Smooth muscle cell (in vitro differentiated cells): ENCODE measurements around the gene CPZ. TPM values are rescaled to one million over a fixed set of nuclear protein-coding genes. Genes with fewer than 3 reads are reported as not detected.

Experiments
- DNase-seq: peaks from one replicate; lab custom pipeline; 2025; ENCODE audit not compliant: unreplicated experiment; lab: John Stamatoyannopoulos, UW
- H2AFZ ChIP-seq: fragments of 200-600 bp; sonication (generic); 2 replicates; pipeline ENCODE4 v1.6.0; 2016; ENCODE audit warnings: antibody characterized with exemption, low read depth, mild to moderate bottlenecking
- H3F3A ChIP-seq: fragments of 200-600 bp; sonication (generic); 2 replicates; pipeline ENCODE4 v1.6.0; 2017; ENCODE audit warnings: antibody characterized with exemption, low read depth
- H3K27ac ChIP-seq: fragments of 200-600 bp; sonication (generic); 2 replicates; pipeline ENCODE4 v1.5.1; 2016; ENCODE audit warnings: low read depth, mild to moderate bottlenecking
- H3K27me3 ChIP-seq: fragments of 200-600 bp; sonication (generic); 2 replicates; pipeline ENCODE4 v1.6.1; 2016; ENCODE audit warnings: low read depth, mild to moderate bottlenecking
- H3K36me3 ChIP-seq: fragments of 200-600 bp; sonication (generic); 2 replicates; pipeline ENCODE4 v1.5.1; 2016; ENCODE audit warnings: low read depth
- H3K4me1 ChIP-seq: fragments of 200-600 bp; sonication (generic); 2 replicates; pipeline ENCODE4 v1.5.1; 2016; ENCODE audit warnings: low read depth
- H3K4me2 ChIP-seq: fragments of 200-600 bp; sonication (generic); 2 replicates; pipeline ENCODE4 v1.6.0; 2016; ENCODE audit warnings: mild to moderate bottlenecking
- H3K4me3 ChIP-seq: fragments of 200-600 bp; sonication (generic); 2 replicates; pipeline ENCODE4 v1.5.1; 2016; ENCODE audit warnings: mild to moderate bottlenecking
- H3K79me2 ChIP-seq: fragments of 200-600 bp; sonication (generic); 2 replicates; pipeline ENCODE4 v1.6.0; 2016; ENCODE audit warnings: low read depth, mild to moderate bottlenecking
- H3K9ac ChIP-seq: fragments of 200-600 bp; sonication (generic); 2 replicates; pipeline ENCODE4 v1.6.0; 2016; ENCODE audit warnings: low read depth
- H3K9me3 ChIP-seq: fragments of 200-600 bp; sonication (generic); replicated peaks from 2 replicates; pipeline ENCODE4 v1.5.1; 2016; ENCODE audit warnings: low read depth
- H4K20me1 ChIP-seq: fragments of 200-600 bp; sonication (generic); 2 replicates; pipeline ENCODE4 v1.6.0; 2016; ENCODE audit warnings: low read depth
- CTCF ChIP-seq: fragments of 200-600 bp; sonication (generic); IDR thresholded peaks from 2 replicates; pipeline ENCODE4 v1.5.1; 2017; ENCODE audit warnings: borderline replicate concordance, mild to moderate bottlenecking, antibody characterized with exemption; ENCODE audit not compliant: insufficient read depth, poor library complexity, severe bottlenecking
- WGBS: methylation state at CpG from one replicate; pipeline ENCODE4 v1.1.7; 2016; ENCODE audit warnings: low lambda C conversion rate; 5-methylcytosine and 5-hydroxymethylcytosine counted together
- polyA plus RNA-seq: library from polyadenylated mRNA; unstranded; fragments of >200 nt; fragmentation: Nextera tagmentation; extraction: Ambion mirVana; gene quantifications from 2 replicates; pipeline ENCODE4 v1.2.1, GENCODE V29; 2016
- total RNA-seq: library from RNA; depleted of rRNA; stranded (reverse); fragments of >200 nt; gene quantifications from 2 replicates; pipeline ENCODE4 v1.2.3, GENCODE V29; 2014

The CPZ gene
- total and polyA plus RNA-seq, 2 experiments from 2014 or later = 12.0 to 35.9 TPM

DNA sequence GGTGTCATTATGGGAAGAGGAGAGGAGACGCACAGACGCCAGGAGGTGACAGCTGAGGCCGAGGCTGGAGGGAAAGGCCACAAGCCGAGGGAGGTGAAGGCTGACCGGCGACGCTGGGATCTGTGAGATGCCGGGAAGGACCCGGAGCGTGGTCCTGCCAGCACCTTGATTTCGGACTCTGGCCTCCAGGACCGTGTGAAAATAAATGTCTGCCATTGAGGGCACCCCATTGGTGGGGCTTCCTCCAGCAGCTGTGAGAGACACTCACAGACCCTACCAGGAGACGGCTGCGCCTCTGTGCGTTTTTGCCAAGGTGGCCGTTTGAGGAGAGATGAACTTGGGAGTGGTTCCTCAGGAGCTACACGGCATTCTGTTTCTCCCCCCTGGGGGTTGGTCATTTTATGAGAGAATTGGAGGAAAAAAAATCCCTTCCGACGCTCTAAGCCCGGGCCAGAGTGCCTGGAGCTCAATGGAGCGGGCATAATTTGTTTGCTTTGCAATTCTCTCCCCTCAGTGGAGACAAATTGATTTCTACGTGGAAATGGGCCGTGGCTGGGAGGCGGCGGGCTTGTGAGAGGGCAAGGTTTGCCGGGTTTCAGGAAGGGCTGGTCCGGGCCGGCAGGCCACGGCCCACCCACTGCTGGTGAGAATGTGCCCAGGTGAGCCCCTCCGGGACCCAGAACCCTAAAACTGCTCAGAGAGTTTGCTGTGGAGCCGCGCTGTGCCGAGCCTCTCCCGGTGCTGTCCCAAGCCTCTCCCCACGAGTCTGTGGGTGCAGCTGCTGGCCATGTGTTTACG is 53.9 kb downstream of the CPZ start:
- Histone ChIP-seq H3F3A (no peaks in the 10 kb centered on the region), H3K4me3 (no peak overlapping the region), H2AFZ (no peak overlapping the region), H3K36me3 (no peaks in the 10 kb centered on the region), H3K9ac (no peak overlapping the region), H3K9me3 (no peaks in the 10 kb centered on the region), H4K20me1 (no peaks in the 10 kb centered on the region), H3K4me2 (no peak overlapping the region), H3K79me2 (no peaks in the 10 kb centered on the region), H3K27ac (no peak overlapping the region), H3K27me3 (peaks cover 5% of the 10 kb centered on the region), H3K4me1 (no peaks in the 10 kb centered on the region)
- no peak for TF ChIP-seq CTCF
- no peak for DNase-seq
- 89% methylated on average over 36 of the region's 36 CpGs for WGBS

DNA sequence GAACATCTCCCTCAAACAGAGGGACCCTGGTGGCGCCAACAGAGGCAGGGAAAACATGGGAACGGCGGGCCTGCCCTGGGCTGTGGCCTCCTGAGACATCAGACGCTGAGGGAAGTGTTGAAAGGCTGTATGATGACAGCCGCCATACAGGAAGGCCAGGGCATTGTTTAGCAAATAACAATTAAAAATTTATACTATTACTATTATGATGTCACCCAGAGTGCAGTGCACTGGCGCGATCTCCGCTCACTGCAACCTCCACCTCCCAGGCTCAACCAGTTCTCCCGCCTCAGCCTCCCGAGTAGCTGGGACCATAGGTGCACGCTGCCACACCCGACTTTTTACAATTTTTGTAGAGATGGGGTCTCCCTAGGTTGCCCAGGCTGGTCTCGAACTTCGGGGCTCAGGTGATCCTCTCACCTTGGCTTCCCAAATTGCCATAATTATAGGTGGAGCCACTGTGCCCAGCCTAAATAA is 54.6 kb downstream of the CPZ start:
- no peak overlapping the region for H2AFZ ChIP-seq
- H3K27ac ChIP-seq = no peak overlapping the region
- no peak for DNase-seq
- H3K79me2 ChIP-seq = no peaks in the 10 kb centered on the region
- H3F3A ChIP-seq = no peaks in the 10 kb centered on the region
- H3K9me3 ChIP-seq = no peaks in the 10 kb centered on the region
- H3K4me2 ChIP-seq = no peak overlapping the region
- H3K9ac ChIP-seq = no peak overlapping the region
- H3K4me1 ChIP-seq = no peaks in the 10 kb centered on the region
- no peak overlapping the region for H3K4me3 ChIP-seq
- no peak for TF ChIP-seq CTCF
- peaks cover 5% of the 10 kb centered on the region for H3K27me3 ChIP-seq
- 93% methylated on average over 14 of the region's 14 CpGs for WGBS
- H3K36me3 ChIP-seq = no peaks in the 10 kb centered on the region
- no peaks in the 10 kb centered on the region for H4K20me1 ChIP-seq

DNA sequence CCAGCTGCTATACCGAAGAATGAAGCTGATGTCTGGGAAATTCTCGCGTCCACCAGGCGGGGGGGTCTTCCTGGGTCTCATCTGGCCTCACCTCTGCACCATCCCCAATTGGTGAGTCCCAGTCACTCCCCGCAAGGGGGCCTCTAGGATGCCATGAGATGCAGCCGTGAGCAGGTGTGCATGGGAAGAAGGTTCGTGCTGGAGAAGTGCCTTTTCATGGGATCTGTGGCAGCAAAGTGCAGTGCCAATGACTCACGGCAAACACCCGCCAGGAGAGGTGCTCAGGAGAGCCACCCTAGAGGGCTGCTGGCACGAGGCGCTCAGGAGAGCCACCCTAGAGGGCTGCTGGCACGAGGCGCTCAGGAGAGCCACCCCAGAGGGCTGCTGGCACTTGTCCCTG is 55.1 kb downstream of the CPZ start:
- H3K79me2 ChIP-seq = no peaks in the 10 kb centered on the region
- H3K4me1 ChIP-seq = no peaks in the 10 kb centered on the region
- H2AFZ ChIP-seq = no peak overlapping the region
- no peak overlapping the region for H3K27ac ChIP-seq
- WGBS = 84% methylated on average over 13 of the region's 13 CpGs
- H3K9me3 ChIP-seq = no peaks in the 10 kb centered on the region
- no peaks in the 10 kb centered on the region for H3K36me3 ChIP-seq
- H3K4me3 ChIP-seq = no peak overlapping the region
- no peak overlapping the region for H3K4me2 ChIP-seq
- H3F3A ChIP-seq = no peaks in the 10 kb centered on the region
- H3K9ac ChIP-seq = no peak overlapping the region
- H4K20me1 ChIP-seq = no peaks in the 10 kb centered on the region
- TF ChIP-seq CTCF = no peak
- peaks cover 5% of the 10 kb centered on the region for H3K27me3 ChIP-seq
- DNase-seq = no peak

GRCh38 chr4:8648296-8648695 is 55.7 kb downstream of the CPZ start:
- Histone ChIP-seq H3K9me3 (no peaks in the 10 kb centered on the region), H3K27ac (no peak overlapping the region), H3K4me2 (no peak overlapping the region), H3K4me3 (no peak overlapping the region), H3K27me3 (peaks cover 5% of the 10 kb centered on the region), H3K79me2 (no peaks in the 10 kb centered on the region), H3F3A (no peaks in the 10 kb centered on the region), H3K36me3 (no peaks in the 10 kb centered on the region), H3K9ac (no peak overlapping the region), H2AFZ (no peak overlapping the region), H3K4me1 (no peaks in the 10 kb centered on the region), H4K20me1 (no peaks in the 10 kb centered on the region)
- WGBS = 94% methylated on average over 6 of the region's 6 CpGs
- no peak for DNase-seq
- TF ChIP-seq CTCF = no peak
